H1 (cell line): ENCODE data around the gene GRIA3. TPM values are rescaled to one million over a fixed set of nuclear protein-coding genes. Genes with fewer than 3 reads are reported as not detected.

Experiments
- polyA plus RNA-seq, 7 experiments: library from polyadenylated mRNA; depleted of rRNA in 3 of 7; stranded (reverse) in 5 of 7; unstranded in 2 of 7; fragments of >200 nt in 5 of 7; fragments of 200-250 nt in 2 of 7; gene quantifications; 1 replicate in 5 of 7; 2 replicates in 1 of 7; 4 replicates in 1 of 7; pipeline versions ENCODE4 v1.2.1 to v1.2.3, GENCODE V29; 2011 to 2013; ENCODE audit warnings: missing spikeins in 2 of 7, mixed read lengths in 2 of 7
- total RNA-seq: library from RNA; stranded (reverse); fragmentation: NEBNext Ultra II Directional; extraction: Animal tissue kit (Norgen Biotek cat#: 25700); gene quantifications from 2 replicates; pipeline ENCODE4 v1.2.1, GENCODE V29; 2021
- TF ChIP-seq, protein P1 (sequence below): fragments of 300-600 bp; sonication (generic); IDR thresholded peaks from 2 replicates; pipeline ENCODE4 v1.7.1; 2012; ENCODE audit warnings: low read length, moderate library complexity, mild to moderate bottlenecking, inconsistent platforms; ENCODE audit not compliant: insufficient replicate concordance

Gene GRIA3
- total and polyA plus RNA-seq, 2 of the 8 experiments (the other 6 are each of a cell fraction or from before 2014, with no cell fraction given), result 2.6 to 3.0 TPM

DNA sequence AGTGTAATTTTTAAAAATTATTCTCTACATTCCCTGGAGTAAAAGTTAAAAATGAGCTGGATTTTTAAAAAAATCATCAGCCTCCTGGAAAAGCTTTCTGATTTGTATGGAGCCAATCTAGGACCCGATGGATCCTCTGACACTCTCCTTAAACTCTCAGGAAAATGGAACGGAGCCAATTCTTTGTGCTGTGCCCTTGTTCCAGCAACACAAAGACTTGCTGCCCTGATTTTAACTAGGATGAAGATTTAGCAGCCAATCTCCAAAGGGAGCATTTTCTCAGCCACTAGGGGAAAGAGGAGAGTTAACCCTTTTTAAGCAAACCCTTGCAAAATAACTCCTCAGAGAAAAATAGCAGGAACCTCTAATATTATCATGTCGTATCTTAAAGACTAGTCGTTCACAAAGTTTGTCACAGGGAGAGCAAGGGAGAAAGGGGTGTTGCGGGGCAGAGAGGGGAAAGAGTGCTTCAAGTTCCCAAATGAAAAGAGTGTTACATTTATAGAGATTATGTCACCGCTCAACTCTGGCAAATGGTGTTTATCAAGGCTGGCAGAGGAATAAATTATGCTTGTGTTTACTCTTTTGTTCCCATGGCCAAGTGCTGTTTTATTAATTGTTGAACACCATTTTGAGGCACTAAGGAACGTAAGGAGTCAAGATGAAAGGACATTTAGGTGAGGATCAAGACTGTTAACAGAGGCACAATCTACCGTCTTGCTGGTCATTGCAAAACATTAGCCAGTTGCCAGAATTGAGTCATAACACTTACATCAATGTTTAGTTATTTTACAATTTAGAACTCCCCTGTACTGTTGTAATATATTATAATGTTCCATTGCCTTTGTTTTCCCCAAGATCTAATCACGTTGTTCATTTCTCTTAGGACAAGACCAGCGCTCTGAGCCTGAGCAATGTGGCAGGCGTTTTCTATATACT lies 298.1 kb downstream of the GRIA3 start (continued):
- TF ChIP-seq, protein P1, sequence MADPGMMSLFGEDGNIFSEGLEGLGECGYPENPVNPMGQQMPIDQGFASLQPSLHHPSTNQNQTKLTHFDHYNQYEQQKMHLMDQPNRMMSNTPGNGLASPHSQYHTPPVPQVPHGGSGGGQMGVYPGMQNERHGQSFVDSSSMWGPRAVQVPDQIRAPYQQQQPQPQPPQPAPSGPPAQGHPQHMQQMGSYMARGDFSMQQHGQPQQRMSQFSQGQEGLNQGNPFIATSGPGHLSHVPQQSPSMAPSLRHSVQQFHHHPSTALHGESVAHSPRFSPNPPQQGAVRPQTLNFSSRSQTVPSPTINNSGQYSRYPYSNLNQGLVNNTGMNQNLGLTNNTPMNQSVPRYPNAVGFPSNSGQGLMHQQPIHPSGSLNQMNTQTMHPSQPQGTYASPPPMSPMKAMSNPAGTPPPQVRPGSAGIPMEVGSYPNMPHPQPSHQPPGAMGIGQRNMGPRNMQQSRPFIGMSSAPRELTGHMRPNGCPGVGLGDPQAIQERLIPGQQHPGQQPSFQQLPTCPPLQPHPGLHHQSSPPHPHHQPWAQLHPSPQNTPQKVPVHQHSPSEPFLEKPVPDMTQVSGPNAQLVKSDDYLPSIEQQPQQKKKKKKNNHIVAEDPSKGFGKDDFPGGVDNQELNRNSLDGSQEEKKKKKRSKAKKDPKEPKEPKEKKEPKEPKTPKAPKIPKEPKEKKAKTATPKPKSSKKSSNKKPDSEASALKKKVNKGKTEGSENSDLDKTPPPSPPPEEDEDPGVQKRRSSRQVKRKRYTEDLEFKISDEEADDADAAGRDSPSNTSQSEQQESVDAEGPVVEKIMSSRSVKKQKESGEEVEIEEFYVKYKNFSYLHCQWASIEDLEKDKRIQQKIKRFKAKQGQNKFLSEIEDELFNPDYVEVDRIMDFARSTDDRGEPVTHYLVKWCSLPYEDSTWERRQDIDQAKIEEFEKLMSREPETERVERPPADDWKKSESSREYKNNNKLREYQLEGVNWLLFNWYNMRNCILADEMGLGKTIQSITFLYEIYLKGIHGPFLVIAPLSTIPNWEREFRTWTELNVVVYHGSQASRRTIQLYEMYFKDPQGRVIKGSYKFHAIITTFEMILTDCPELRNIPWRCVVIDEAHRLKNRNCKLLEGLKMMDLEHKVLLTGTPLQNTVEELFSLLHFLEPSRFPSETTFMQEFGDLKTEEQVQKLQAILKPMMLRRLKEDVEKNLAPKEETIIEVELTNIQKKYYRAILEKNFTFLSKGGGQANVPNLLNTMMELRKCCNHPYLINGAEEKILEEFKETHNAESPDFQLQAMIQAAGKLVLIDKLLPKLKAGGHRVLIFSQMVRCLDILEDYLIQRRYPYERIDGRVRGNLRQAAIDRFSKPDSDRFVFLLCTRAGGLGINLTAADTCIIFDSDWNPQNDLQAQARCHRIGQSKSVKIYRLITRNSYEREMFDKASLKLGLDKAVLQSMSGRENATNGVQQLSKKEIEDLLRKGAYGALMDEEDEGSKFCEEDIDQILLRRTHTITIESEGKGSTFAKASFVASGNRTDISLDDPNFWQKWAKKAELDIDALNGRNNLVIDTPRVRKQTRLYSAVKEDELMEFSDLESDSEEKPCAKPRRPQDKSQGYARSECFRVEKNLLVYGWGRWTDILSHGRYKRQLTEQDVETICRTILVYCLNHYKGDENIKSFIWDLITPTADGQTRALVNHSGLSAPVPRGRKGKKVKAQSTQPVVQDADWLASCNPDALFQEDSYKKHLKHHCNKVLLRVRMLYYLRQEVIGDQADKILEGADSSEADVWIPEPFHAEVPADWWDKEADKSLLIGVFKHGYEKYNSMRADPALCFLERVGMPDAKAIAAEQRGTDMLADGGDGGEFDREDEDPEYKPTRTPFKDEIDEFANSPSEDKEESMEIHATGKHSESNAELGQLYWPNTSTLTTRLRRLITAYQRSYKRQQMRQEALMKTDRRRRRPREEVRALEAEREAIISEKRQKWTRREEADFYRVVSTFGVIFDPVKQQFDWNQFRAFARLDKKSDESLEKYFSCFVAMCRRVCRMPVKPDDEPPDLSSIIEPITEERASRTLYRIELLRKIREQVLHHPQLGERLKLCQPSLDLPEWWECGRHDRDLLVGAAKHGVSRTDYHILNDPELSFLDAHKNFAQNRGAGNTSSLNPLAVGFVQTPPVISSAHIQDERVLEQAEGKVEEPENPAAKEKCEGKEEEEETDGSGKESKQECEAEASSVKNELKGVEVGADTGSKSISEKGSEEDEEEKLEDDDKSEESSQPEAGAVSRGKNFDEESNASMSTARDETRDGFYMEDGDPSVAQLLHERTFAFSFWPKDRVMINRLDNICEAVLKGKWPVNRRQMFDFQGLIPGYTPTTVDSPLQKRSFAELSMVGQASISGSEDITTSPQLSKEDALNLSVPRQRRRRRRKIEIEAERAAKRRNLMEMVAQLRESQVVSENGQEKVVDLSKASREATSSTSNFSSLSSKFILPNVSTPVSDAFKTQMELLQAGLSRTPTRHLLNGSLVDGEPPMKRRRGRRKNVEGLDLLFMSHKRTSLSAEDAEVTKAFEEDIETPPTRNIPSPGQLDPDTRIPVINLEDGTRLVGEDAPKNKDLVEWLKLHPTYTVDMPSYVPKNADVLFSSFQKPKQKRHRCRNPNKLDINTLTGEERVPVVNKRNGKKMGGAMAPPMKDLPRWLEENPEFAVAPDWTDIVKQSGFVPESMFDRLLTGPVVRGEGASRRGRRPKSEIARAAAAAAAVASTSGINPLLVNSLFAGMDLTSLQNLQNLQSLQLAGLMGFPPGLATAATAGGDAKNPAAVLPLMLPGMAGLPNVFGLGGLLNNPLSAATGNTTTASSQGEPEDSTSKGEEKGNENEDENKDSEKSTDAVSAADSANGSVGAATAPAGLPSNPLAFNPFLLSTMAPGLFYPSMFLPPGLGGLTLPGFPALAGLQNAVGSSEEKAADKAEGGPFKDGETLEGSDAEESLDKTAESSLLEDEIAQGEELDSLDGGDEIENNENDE, result no peak
